Adrenal gland (tissue), 5 donors: ENCODE data around the gene KDF1.

Experiments
- POLR2A ChIP-seq, 2 donors: fragments of 450-650 bp; IDR thresholded peaks; one replicate each; pipeline ENCODE4 v1.6.1; 2017; ENCODE audit warnings: antibody characterized with exemption in 2 of 2, mild to moderate bottlenecking in 2 of 2, moderate library complexity in 1 of 2
- TF ChIP-seq, protein P1 (sequence below), 6 experiments: fragments of 450-650 bp in 4 of 6; fragments of 200-600 bp in 2 of 6; sonication (generic) in 1 of 6; IDR thresholded peaks; 1 replicate in 5 of 6; 2 replicates in 1 of 6; pipeline versions ENCODE4 v1.5.1 to v1.8.0; 2016 to 2021; ENCODE audit warnings: antibody characterized with exemption in 6 of 6, mild to moderate bottlenecking in 2 of 6, moderate library complexity in 1 of 6
- donor health status: DM: no; HTN: no; CAD: no.

GRCh38 chr1:26994787-26995517 lies 34.7 kb upstream of the KDF1 start:
- TF ChIP-seq, protein P1, sequence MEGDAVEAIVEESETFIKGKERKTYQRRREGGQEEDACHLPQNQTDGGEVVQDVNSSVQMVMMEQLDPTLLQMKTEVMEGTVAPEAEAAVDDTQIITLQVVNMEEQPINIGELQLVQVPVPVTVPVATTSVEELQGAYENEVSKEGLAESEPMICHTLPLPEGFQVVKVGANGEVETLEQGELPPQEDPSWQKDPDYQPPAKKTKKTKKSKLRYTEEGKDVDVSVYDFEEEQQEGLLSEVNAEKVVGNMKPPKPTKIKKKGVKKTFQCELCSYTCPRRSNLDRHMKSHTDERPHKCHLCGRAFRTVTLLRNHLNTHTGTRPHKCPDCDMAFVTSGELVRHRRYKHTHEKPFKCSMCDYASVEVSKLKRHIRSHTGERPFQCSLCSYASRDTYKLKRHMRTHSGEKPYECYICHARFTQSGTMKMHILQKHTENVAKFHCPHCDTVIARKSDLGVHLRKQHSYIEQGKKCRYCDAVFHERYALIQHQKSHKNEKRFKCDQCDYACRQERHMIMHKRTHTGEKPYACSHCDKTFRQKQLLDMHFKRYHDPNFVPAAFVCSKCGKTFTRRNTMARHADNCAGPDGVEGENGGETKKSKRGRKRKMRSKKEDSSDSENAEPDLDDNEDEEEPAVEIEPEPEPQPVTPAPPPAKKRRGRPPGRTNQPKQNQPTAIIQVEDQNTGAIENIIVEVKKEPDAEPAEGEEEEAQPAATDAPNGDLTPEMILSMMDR (IDR thresholded peaks at IDR 0.05): no peak
- peak in 1 of 2 donors; percentile 24 for TF ChIP-seq POLR2A (IDR thresholded peaks at IDR 0.05)
